K562 (cell line): ENCODE results near the gene HNRNPA3. TPM values are rescaled to one million over a fixed set of nuclear protein-coding genes. Genes with fewer than 3 reads are reported as not detected.

Experiments
- ATAC-seq: fragments of 200-7000 bp; cut with Tn5 transposase; 3 replicates; pipeline ENCODE4 v1.9.1; 2020; ENCODE audit warnings: moderate library complexity
- BruUV-seq: library from RNA; stranded (reverse); fragments of 400-500 nt; replicated peaks from 2 replicates; lab custom pipeline; 2021; lab: Mats Ljungman, UMichigan
- CTCF ChIA-PET: fragments of 300-600 bp; formaldehyde crosslinking; extraction: SDS; loops from one replicate; lab custom pipeline; 2021; ENCODE audit warnings: low intra/inter-chr PET ratio; lab: Yijun Ruan, JAX
- POLR2A ChIA-PET: fragments of 300-600, 350-650 bp; sonication (Branson Sonifier 250); formaldehyde crosslinking; extraction: SDS; loops from one replicate; lab custom pipeline; 2021; ENCODE audit warnings: antibody characterized with exemption, inconsistent platforms; lab: Yijun Ruan, JAX
- DNase-seq, 4 experiments: peaks; one replicate each; pipeline versions ENCODE4 v3.0.0 to v3.0.0-alpha.2; 2011 to 2018; ENCODE audit warnings: low spot score in 3 of 4, mixed read lengths in 3 of 4; ENCODE audit errors: extremely low read depth in 1 of 4
- FAIRE-seq: peaks from 2 replicates; lab custom pipeline; 2011; peaks lifted over from hg19 to GRCh38; lab: Jason Lieb, UNC
- H2AFZ ChIP-seq: 2 replicates; pipeline ENCODE4 v1.6.0; 2011; ENCODE audit warnings: low read depth, low read length, control low read depth, inconsistent platforms
- H3K27ac ChIP-seq: fragments of 200-600 bp; 3 replicates; pipeline ENCODE4 v1.8.0; 2011; ENCODE audit warnings: low read depth, mild to moderate bottlenecking, control low read depth, inconsistent platforms, low read length, moderate library complexity, mixed read lengths; ENCODE audit errors: extremely low read depth
- H3K27me3 ChIP-seq, 2 experiments: fragments of 300-600 bp in 1 of 2; 2 replicates in 1 of 2; 3 replicates in 1 of 2; pipeline versions ENCODE4 v1.6.0 to v1.8.0; 2011; ENCODE audit warnings: inconsistent platforms in 2 of 2, low read length in 2 of 2, mild to moderate bottlenecking in 1 of 2, mixed read lengths in 1 of 2, moderate library complexity in 1 of 2; ENCODE audit not compliant: control insufficient read depth in 2 of 2, insufficient read depth in 2 of 2
- H3K36me3 ChIP-seq: fragments of 300-600 bp; 3 replicates; pipeline ENCODE4 v1.8.0; 2011; ENCODE audit warnings: mild to moderate bottlenecking, low read length, inconsistent platforms; ENCODE audit not compliant: control insufficient read depth, insufficient read depth
- H3K4me1 ChIP-seq, 2 experiments: fragments of 200-600 bp in 1 of 2; replicated peaks in 1 of 2; 2 replicates in 1 of 2; 3 replicates in 1 of 2; pipeline versions ENCODE4 v1.5.1 to v1.8.0; 2011; ENCODE audit warnings: inconsistent platforms in 2 of 2, low read length in 2 of 2, mild to moderate bottlenecking in 1 of 2, mixed read lengths in 1 of 2, moderate library complexity in 1 of 2; ENCODE audit not compliant: control insufficient read depth in 2 of 2, insufficient read depth in 2 of 2
- H3K4me2 ChIP-seq: 2 replicates; pipeline ENCODE4 v1.6.1; 2011; ENCODE audit warnings: low read length, control low read depth, inconsistent platforms, mixed read lengths; ENCODE audit not compliant: insufficient read depth
- H3K4me3 ChIP-seq: fragments of 200-600 bp; sonication (generic), shearing (Covaris generic); 2 replicates; pipeline ENCODE4 v1.5.1; 2016; ENCODE audit warnings: control low read depth, inconsistent platforms
- H3K79me2 ChIP-seq: fragments of 200-600 bp; 3 replicates; pipeline ENCODE4 v1.8.0; 2011; ENCODE audit warnings: low read length, inconsistent platforms; ENCODE audit not compliant: control insufficient read depth, insufficient read depth
- H3K9ac ChIP-seq, 2 experiments: 2 replicates each; pipeline versions ENCODE4 v1.6.0 to v1.6.1; 2011; ENCODE audit warnings: low read depth in 2 of 2, low read length in 2 of 2, control low read depth in 1 of 2, inconsistent platforms in 1 of 2, mild to moderate bottlenecking in 1 of 2, mixed read lengths in 1 of 2; ENCODE audit not compliant: insufficient read depth in 1 of 2
- H3K9me1 ChIP-seq: one replicate; pipeline ENCODE4 v1.6.0; 2011; ENCODE audit warnings: inconsistent platforms, mild to moderate bottlenecking, low read length, moderate library complexity; ENCODE audit not compliant: control insufficient read depth, insufficient read depth
- H3K9me3 ChIP-seq: replicated peaks from 2 replicates; pipeline ENCODE4 v1.5.1; 2011; ENCODE audit warnings: low read depth, low read length, inconsistent platforms; ENCODE audit not compliant: control insufficient read depth, insufficient read depth
- H4K20me1 ChIP-seq: replicated peaks from 2 replicates; pipeline ENCODE4 v1.6.1; 2011; ENCODE audit warnings: low read length, inconsistent platforms, mixed read lengths; ENCODE audit not compliant: control insufficient read depth, insufficient read depth
- CEBPG ChIP-seq, 3 experiments: fragments of 200-800 bp in 1 of 3; sonication (Bioruptor generic) in 1 of 3; sonication (generic) in 1 of 3; formaldehyde crosslinking in 1 of 3; IDR thresholded peaks in 2 of 3; conservative IDR thresholded peaks in 1 of 3; 2 replicates each; pipeline versions ENCODE4 v1.6.1 to v1.8.0; 2016 to 2022; ENCODE audit warnings: missing compliant biosample characterization in 2 of 3, missing genetic modification characterization in 2 of 3, mild to moderate bottlenecking in 1 of 3, missing genetic modification reagents in 1 of 3
- FOXM1 ChIP-seq, 2 experiments: fragments of 450-650 bp in 1 of 2; sonication (generic) in 1 of 2; formaldehyde crosslinking in 1 of 2; IDR thresholded peaks; 2 replicates each; pipeline versions ENCODE4 v1.6.1 to v1.9.0; 2017 to 2022; ENCODE audit warnings: low read depth in 2 of 2, mild to moderate bottlenecking in 2 of 2, missing genetic modification reagents in 1 of 2, moderate library complexity in 1 of 2
- HDAC8 ChIP-seq: fragments of 450-650 bp; IDR thresholded peaks from 2 replicates; pipeline ENCODE4 v1.6.1; 2016; ENCODE audit warnings: mild to moderate bottlenecking, missing genetic modification characterization, moderate library complexity, missing compliant biosample characterization
- KDM1A ChIP-seq, 2 experiments: fragments of 450-650 bp; IDR thresholded peaks; 2 replicates each; pipeline ENCODE4 v1.6.1; 2016; ENCODE audit warnings: mild to moderate bottlenecking in 2 of 2
- KLF1 ChIP-seq: fragments of 450-650 bp; IDR thresholded peaks from 2 replicates; pipeline ENCODE4 v1.6.1; 2016; ENCODE audit warnings: missing genetic modification characterization, missing compliant biosample characterization
- SP2 ChIP-seq: IDR thresholded peaks from 2 replicates; pipeline ENCODE4 v1.6.1; 2011; ENCODE audit warnings: mild to moderate bottlenecking, low read depth, low read length, moderate library complexity; ENCODE audit not compliant: poor library complexity, severe bottlenecking; ENCODE audit errors: extremely low read depth
- SRSF7 ChIP-seq: fragments of 200-400 bp; formaldehyde crosslinking; optimal IDR thresholded peaks from 2 replicates; pipeline ENCODE3; 2017; ENCODE audit warnings: mild to moderate bottlenecking, low read depth, low read length
- in situ Hi-C: fragments of 300-500 bp; cut with MboI; formaldehyde crosslinking; loops from 4 replicates; pipeline ENCODE4 v1.15.0; 2018; ENCODE audit warnings: inconsistent platforms, mixed read lengths
- intact Hi-C: fragments of 100-400 bp; cut with micrococcal nuclease; formaldehyde crosslinking; loops from 2 replicates; pipeline ENCODE4 v1.14.2; 2022
- polyA plus RNA-seq, 8 experiments: library from polyadenylated mRNA; depleted of rRNA in 4 of 8; stranded (reverse) in 5 of 8; unstranded in 3 of 8; fragments of >200 nt; fragmentation: Nextera tagmentation in 2 of 8; fragmentation: Illumina TruSeq in 1 of 8; extraction: Ambion mirVana in 2 of 8; extraction: Trizol in 1 of 8; gene quantifications; 2 replicates each; pipeline versions ENCODE4 v1.2.1 to v1.2.3, GENCODE V29; 2011 to 2014; ENCODE audit warnings: inconsistent platforms in 1 of 8, missing spikeins in 1 of 8
- total RNA-seq, 7 experiments: library from RNA; depleted of rRNA in 6 of 7; stranded (reverse); fragments of >200 nt in 6 of 7; fragmentation: Illumina TruSeq in 2 of 7; extraction: Trizol in 2 of 7; gene quantifications; 2 replicates each; pipeline versions ENCODE4 v1.2.1 to v1.2.3, GENCODE V29; 2011 to 2021; ENCODE audit warnings: low replicate concordance in 1 of 7
- TF ChIP-seq, protein P1 (sequence below): sonication (generic); formaldehyde crosslinking; IDR thresholded peaks from 2 replicates; pipeline ENCODE4 v1.9.0; 2022; ENCODE audit warnings: mild to moderate bottlenecking, missing genetic modification reagents
- TF ChIP-seq, protein P2 (sequence below): sonication (generic); formaldehyde crosslinking; IDR thresholded peaks from 2 replicates; pipeline ENCODE4 v1.8.1; 2023; ENCODE audit warnings: mild to moderate bottlenecking, missing genetic modification reagents
- TF ChIP-seq, protein P3 (sequence below): sonication (generic); formaldehyde crosslinking; IDR thresholded peaks from 2 replicates; pipeline ENCODE4 v1.8.1; 2023; ENCODE audit warnings: mild to moderate bottlenecking, missing genetic modification reagents
- TF ChIP-seq, protein P4 (sequence below), 2 experiments: IDR thresholded peaks; 2 replicates each; pipeline ENCODE4 v1.6.1; 2012; ENCODE audit warnings: improper control_type of control experiment in 2 of 2, low read depth in 2 of 2, low read length in 2 of 2, borderline replicate concordance in 1 of 2

The HNRNPA3 gene
- total and polyA plus RNA-seq, 9 of the 15 experiments (the other 6 are each of a cell fraction or from before 2014, with no cell fraction given), result 72.8 to 428 (median 192) TPM

DNA sequence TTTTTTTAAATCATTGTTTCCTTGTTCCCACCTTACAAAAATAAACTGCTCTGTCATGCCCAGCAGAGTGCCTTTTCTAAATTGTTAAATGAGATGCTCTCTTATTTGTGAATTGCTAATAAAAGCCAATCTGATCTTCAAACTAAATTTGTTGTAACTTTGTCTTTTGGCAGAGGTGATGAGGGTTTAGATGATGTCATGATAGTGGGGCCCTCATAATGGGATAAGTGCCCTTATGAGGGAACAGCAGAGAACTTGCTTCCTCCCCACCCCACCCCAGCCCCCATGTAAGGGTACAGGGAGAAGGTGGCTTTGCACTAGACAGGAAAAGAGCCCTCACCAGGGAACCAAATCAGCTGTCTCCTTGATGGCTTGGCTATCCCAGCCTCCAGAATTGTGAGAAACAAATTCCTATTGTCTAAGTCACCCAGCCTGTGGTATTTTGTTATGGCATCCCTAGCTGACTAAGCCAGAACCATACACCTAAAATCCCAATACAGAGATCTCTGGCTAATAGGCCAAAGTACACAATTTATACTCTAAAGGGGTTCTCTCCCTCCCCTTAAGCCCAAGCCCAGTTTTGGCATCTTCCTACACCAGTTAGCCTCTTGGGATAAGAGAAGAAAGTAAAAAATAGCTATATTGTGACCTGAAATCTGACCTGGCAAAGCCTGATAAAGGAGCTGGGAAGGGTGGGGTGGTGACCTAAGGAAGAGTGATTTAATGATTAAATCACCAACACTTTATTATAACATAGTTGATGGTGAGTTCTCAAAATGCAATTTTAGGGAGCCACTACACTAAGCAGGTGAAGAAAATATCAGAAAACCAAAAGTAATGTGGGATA lies 40.3 kb upstream of the HNRNPA3 start:
- BruUV-seq, result no TSS peak
- Histone ChIP-seq H3K4me2 (no peak overlapping the region), H3K36me3 (no peaks in the 10 kb centered on the region), H2AFZ (no peak overlapping the region), H3K4me1 (peaks cover 10 to 26% of the 10 kb centered on the region in 2 experiments), H4K20me1 (no peaks in the 10 kb centered on the region), H3K9ac (no peak overlapping the region), H3K9me1 (no peaks in the 10 kb centered on the region), H3K4me3 (no peak overlapping the region), H3K9me3 (no peaks in the 10 kb centered on the region), H3K79me2 (no peaks in the 10 kb centered on the region), H3K27ac (no peak overlapping the region), H3K27me3 (no peaks in the 10 kb centered on the region)
- CTCF ChIA-PET, result no interaction called here
- DNase-seq (no peak), ATAC-seq (no peak), FAIRE-seq (no peak)
- intact Hi-C loops, result no loop called here
- in situ Hi-C loops, result no loop called here
- POLR2A ChIA-PET, result interaction anchor here (0.7 kb wide), 1 partner anchor 50 kb away, joined by 3 read pairs; no protein-coding TSS in a partner anchor
- no peak for TF ChIP-seq CEBPG (CRISPR knock-in tag; IDR thresholded peaks at IDR 0.05)
- 0 out of 4 replicates have a peak, but pooled peaks of 1 of the 2 experiments have one; percentile 3 for TF ChIP-seq CEBPG (tag; conservative IDR thresholded peaks at IDR 0.05 in 1 of 2, IDR thresholded peaks at IDR 0.05 in 1 of 2)
- no peak for TF ChIP-seq HDAC8 (tag)
- TF ChIP-seq FOXM1 (IDR thresholded peaks at IDR 0.05; ENCODE audit: low read depth), result no peak
- no peak for TF ChIP-seq FOXM1 (CRISPR knock-in tag; IDR thresholded peaks at IDR 0.05; ENCODE audit: low read depth)
- TF ChIP-seq KDM1A (IDR thresholded peaks at IDR 0.05), result peak in 1 of 2 experiments; percentile 52; a peak in 2 of 4 replicates
- TF ChIP-seq, protein P1, sequence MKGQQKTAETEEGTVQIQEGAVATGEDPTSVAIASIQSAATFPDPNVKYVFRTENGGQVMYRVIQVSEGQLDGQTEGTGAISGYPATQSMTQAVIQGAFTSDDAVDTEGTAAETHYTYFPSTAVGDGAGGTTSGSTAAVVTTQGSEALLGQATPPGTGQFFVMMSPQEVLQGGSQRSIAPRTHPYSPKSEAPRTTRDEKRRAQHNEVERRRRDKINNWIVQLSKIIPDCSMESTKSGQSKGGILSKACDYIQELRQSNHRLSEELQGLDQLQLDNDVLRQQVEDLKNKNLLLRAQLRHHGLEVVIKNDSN (CRISPR knock-in tag), result no peak
- TF ChIP-seq KLF1 (tag), result no peak
- TF ChIP-seq SP2, result no peak
- no peak for TF ChIP-seq SRSF7
- TF ChIP-seq, protein P2, sequence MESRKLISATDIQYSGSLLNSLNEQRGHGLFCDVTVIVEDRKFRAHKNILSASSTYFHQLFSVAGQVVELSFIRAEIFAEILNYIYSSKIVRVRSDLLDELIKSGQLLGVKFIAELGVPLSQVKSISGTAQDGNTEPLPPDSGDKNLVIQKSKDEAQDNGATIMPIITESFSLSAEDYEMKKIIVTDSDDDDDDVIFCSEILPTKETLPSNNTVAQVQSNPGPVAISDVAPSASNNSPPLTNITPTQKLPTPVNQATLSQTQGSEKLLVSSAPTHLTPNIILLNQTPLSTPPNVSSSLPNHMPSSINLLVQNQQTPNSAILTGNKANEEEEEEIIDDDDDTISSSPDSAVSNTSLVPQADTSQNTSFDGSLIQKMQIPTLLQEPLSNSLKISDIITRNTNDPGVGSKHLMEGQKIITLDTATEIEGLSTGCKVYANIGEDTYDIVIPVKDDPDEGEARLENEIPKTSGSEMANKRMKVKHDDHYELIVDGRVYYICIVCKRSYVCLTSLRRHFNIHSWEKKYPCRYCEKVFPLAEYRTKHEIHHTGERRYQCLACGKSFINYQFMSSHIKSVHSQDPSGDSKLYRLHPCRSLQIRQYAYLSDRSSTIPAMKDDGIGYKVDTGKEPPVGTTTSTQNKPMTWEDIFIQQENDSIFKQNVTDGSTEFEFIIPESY (CRISPR knock-in tag), result no peak
- TF ChIP-seq, protein P3, sequence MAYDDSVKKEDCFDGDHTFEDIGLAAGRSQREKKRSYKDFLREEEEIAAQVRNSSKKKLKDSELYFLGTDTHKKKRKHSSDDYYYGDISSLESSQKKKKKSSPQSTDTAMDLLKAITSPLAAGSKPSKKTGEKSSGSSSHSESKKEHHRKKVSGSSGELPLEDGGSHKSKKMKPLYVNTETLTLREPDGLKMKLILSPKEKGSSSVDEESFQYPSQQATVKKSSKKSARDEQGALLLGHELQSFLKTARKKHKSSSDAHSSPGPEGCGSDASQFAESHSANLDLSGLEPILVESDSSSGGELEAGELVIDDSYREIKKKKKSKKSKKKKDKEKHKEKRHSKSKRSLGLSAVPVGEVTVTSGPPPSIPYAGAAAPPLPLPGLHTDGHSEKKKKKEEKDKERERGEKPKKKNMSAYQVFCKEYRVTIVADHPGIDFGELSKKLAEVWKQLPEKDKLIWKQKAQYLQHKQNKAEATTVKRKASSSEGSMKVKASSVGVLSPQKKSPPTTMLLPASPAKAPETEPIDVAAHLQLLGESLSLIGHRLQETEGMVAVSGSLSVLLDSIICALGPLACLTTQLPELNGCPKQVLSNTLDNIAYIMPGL, result no peak
- TF ChIP-seq, protein P4, sequence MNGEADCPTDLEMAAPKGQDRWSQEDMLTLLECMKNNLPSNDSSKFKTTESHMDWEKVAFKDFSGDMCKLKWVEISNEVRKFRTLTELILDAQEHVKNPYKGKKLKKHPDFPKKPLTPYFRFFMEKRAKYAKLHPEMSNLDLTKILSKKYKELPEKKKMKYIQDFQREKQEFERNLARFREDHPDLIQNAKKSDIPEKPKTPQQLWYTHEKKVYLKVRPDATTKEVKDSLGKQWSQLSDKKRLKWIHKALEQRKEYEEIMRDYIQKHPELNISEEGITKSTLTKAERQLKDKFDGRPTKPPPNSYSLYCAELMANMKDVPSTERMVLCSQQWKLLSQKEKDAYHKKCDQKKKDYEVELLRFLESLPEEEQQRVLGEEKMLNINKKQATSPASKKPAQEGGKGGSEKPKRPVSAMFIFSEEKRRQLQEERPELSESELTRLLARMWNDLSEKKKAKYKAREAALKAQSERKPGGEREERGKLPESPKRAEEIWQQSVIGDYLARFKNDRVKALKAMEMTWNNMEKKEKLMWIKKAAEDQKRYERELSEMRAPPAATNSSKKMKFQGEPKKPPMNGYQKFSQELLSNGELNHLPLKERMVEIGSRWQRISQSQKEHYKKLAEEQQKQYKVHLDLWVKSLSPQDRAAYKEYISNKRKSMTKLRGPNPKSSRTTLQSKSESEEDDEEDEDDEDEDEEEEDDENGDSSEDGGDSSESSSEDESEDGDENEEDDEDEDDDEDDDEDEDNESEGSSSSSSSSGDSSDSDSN (IDR thresholded peaks at IDR 0.05; ENCODE audit: borderline replicate concordance in 1 of 2, low read depth in 2 of 2, low read length in 2 of 2), result no peak
